Coronary artery (tissue), 2 donors: ENCODE results near the gene UVSSA.

Experiments used
- DNase-seq: peaks from one replicate; pipeline ENCODE4 v3.0.0-alpha.2; 2017; ENCODE audit warnings: low spot score
- H3K27ac ChIP-seq, 2 donors: fragments of 200-600 bp; sonication (generic); one replicate each; pipeline ENCODE4 v1.5.1; 2016 to 2019
- H3K4me3 ChIP-seq: fragments of 200-600 bp; sonication (generic); 2 replicates; pipeline ENCODE4 v1.5.1; 2016; ENCODE audit warnings: mild to moderate bottlenecking, moderate library complexity
- TF ChIP-seq, protein P1 (sequence below): fragments of 200-600 bp; sonication (generic); IDR thresholded peaks from one replicate; pipeline ENCODE4 v1.5.1; 2019; ENCODE audit warnings: antibody characterized with exemption

The UVSSA gene

GRCh38 chr4:1414831-1415680, 68.0 kb downstream of the UVSSA start:
- TF ChIP-seq, protein P1, sequence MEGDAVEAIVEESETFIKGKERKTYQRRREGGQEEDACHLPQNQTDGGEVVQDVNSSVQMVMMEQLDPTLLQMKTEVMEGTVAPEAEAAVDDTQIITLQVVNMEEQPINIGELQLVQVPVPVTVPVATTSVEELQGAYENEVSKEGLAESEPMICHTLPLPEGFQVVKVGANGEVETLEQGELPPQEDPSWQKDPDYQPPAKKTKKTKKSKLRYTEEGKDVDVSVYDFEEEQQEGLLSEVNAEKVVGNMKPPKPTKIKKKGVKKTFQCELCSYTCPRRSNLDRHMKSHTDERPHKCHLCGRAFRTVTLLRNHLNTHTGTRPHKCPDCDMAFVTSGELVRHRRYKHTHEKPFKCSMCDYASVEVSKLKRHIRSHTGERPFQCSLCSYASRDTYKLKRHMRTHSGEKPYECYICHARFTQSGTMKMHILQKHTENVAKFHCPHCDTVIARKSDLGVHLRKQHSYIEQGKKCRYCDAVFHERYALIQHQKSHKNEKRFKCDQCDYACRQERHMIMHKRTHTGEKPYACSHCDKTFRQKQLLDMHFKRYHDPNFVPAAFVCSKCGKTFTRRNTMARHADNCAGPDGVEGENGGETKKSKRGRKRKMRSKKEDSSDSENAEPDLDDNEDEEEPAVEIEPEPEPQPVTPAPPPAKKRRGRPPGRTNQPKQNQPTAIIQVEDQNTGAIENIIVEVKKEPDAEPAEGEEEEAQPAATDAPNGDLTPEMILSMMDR, result no peak
- no peak for DNase-seq
- H3K27ac ChIP-seq, result no peak overlapping the region

GRCh38 chr4:1415681-1415981, 68.6 kb downstream of the UVSSA start:
- H3K27ac ChIP-seq, result no peak overlapping the region
- no peak overlapping the region for H3K4me3 ChIP-seq
- TF ChIP-seq, protein P1, result no peak
- peak; percentile 52 for DNase-seq

More at GRCh38 chr4:1414831-1415680, 68.0 kb downstream of the UVSSA start:
- H3K4me3 ChIP-seq, result no peak overlapping the region

DNA sequence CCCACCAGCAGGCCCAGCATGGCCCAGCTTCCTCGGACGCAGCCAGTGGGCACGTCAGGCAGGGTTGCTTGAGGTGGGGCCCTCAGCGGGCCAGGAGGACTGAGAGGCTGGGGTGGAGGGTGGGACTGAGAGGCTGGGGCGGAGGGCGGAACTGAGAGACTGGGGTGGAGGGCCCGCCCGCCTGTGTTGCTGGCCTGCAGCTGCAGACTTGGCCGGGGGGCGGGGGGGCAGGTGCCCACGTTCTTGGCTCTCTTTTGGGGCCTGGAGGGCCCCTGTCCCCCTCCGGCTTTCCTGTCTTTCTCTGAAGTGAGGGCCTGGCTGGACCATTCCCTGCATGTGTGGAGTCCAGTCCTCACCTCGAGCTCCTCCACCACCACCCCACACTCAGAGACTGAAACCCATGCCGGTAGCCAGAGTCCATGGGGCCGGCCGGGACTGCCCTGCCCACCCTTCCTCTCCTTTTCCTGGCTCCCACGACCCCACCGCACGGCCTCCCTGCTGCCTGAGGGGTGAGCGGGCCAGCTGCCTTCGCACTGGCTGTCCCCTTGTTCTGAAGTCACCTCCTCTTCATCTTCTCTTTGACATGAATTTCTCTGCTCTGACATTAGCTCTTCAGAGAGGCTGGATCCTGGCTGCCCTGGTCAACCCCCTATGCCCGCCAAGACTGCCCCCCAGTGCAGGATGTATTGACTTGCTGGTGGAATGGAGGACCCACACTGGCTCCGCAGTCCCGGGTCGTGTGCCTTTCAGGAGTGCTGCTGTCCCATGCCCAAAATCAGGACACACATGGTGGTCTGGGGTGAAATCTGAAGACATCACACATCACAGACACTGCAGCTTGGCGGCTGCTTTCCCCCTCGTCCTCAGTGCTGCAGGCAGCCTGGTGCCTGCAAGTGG, 69.3 kb downstream of the UVSSA start:
- peak; percentile 69 for DNase-seq
- Histone ChIP-seq H3K4me3 (no peak overlapping the region), H3K27ac (no peak overlapping the region)
- TF ChIP-seq, protein P1, result no peak

- TF ChIP-seq, protein P1, result no peak
- Histone ChIP-seq H3K4me3 (no peak overlapping the region), H3K27ac (no peak overlapping the region)
- peak; percentile 40 for DNase-seq
Measured at GRCh38 chr4:1416948-1417260, 69.9 kb downstream of the UVSSA start.

DNA sequence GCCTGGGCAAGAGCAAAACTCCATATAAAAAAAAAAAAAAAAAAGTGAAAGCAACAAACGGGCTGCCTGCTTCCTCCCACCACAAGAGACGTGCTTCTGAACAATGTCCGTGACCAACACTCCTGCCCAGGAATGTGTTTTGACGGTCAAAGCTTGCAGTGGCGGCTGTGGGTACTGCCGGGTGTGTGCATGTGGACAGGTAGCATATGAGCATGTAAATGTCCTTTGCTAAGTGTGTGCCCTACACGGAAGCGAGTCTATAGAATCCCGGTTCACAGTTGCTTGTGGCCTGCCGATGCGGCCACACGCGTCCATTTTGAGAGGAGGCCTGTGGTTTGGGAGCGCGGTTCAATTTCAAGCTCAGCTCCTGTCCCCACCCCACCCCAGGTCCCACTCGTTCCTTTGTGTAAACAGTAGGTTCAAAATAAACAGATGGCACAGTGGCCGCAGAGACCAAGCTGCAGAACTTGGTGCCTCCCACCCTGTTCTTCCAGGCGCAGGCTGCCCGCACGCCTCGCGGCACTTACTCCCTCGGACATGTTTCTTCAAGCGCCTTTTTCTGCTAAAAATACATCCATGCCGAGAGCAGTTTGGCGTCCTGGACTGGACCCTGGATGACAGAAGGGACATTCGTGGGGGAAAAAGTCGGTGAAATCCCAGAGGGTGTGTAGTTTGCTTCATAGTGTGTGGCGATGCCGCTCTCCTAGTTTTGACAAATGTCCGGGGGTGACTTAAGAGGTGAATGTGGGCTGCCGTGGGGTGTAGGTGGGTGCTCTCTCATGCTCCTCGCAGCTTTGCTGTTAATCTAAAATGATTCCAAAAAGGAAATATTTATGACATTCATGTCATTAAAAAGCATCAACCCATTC, 70.7 kb downstream of the UVSSA start:
- TF ChIP-seq, protein P1, result no peak
- H3K4me3 ChIP-seq, result no peak overlapping the region
- H3K27ac ChIP-seq, result no peak overlapping the region
- DNase-seq, result peak; percentile 40

- TF ChIP-seq, protein P1, result no peak
- H3K27ac ChIP-seq, result no peak overlapping the region
- peak; percentile 43 for DNase-seq
- H3K4me3 ChIP-seq, result no peak overlapping the region
Measured at GRCh38 chr4:1418494-1419285, 71.7 kb downstream of the UVSSA start.
